GM18870 (cell line): ENCODE measurements around the gene PEX6.

Experiments used
- ATAC-seq: cut with Tn5 transposase; IDR thresholded peaks from one replicate; pipeline ENCODE4 v1.9.1; 2021; ENCODE audit warnings: moderate library complexity; ENCODE audit not compliant: unreplicated experiment

Gene PEX6, protein sequence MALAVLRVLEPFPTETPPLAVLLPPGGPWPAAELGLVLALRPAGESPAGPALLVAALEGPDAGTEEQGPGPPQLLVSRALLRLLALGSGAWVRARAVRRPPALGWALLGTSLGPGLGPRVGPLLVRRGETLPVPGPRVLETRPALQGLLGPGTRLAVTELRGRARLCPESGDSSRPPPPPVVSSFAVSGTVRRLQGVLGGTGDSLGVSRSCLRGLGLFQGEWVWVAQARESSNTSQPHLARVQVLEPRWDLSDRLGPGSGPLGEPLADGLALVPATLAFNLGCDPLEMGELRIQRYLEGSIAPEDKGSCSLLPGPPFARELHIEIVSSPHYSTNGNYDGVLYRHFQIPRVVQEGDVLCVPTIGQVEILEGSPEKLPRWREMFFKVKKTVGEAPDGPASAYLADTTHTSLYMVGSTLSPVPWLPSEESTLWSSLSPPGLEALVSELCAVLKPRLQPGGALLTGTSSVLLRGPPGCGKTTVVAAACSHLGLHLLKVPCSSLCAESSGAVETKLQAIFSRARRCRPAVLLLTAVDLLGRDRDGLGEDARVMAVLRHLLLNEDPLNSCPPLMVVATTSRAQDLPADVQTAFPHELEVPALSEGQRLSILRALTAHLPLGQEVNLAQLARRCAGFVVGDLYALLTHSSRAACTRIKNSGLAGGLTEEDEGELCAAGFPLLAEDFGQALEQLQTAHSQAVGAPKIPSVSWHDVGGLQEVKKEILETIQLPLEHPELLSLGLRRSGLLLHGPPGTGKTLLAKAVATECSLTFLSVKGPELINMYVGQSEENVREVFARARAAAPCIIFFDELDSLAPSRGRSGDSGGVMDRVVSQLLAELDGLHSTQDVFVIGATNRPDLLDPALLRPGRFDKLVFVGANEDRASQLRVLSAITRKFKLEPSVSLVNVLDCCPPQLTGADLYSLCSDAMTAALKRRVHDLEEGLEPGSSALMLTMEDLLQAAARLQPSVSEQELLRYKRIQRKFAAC

DNA sequence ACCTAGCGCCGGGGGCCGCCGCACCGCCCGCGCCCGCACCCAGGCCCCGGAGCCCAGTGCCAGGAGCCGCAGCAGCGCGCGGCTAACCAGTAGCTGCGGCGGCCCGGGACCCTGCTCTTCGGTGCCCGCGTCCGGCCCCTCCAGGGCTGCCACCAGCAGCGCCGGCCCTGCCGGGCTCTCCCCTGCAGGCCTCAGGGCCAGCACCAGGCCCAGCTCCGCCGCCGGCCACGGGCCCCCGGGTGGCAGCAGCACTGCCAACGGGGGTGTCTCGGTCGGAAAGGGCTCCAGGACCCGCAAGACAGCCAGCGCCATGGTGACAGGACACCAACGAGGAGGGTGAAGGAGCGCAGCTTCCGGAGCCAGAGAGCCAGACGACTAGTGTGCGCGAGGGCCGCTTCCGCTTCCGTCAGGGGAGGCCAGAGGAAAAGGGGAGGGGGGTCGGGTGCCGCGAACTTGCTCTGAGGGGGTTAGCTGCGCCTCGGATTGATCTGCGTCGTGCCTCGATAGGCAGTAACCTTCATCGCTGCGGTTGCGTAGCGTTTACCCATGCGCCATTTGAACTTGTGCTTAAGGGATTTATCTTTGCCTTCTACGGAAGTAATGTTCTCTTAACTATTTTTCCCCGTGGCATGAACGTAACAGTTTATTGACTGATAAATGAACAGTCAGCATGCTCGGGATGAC, at the start of gene PEX6:
Gene PEX6, minus strand, starts transcription at position 343 of the 684 bp plus-strand sequence. Its CDS starts 31 bp downstream, at position 312.
- no peak for ATAC-seq

DNA sequence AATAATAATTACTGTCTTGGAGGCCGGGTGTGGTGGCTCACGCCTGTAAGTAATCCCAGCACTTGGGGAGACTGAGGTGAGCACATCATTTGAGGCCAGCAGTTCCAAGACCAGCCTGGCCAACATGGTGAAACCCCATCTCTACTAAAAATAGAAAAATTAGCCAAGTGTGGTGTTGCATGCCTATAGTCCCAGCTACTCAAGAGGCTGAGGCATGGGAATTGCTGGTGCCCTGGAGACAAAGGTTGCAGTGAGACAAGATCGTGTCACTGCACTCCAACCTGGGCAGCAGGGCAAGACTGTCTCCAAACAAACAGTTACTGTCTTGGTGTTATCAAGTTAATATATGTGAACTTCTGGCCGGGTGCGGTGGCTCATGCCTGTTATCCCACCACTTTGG, 47.4 kb upstream of the PEX6 start:
- no peak for ATAC-seq

DNA sequence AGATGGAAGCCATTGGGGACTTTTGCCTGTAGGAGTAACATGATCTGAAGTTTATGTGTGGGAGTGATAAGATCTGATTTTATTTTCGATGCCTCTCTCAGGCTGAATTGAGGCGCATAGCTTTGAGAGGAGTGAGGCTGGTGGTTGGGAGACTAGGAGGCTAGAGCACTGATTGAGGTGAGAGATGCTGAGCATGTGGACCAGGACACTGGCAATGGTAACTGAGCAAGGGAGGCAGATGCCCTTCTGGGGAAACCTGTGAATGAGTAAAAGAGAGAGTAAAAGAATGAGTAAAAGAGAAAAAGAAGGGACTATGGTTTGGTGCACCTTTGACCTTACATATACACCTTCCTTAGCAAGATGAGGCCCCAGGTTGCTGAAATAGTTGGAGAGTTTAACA, 45.5 kb upstream of the PEX6 start:
- ATAC-seq = no peak

DNA sequence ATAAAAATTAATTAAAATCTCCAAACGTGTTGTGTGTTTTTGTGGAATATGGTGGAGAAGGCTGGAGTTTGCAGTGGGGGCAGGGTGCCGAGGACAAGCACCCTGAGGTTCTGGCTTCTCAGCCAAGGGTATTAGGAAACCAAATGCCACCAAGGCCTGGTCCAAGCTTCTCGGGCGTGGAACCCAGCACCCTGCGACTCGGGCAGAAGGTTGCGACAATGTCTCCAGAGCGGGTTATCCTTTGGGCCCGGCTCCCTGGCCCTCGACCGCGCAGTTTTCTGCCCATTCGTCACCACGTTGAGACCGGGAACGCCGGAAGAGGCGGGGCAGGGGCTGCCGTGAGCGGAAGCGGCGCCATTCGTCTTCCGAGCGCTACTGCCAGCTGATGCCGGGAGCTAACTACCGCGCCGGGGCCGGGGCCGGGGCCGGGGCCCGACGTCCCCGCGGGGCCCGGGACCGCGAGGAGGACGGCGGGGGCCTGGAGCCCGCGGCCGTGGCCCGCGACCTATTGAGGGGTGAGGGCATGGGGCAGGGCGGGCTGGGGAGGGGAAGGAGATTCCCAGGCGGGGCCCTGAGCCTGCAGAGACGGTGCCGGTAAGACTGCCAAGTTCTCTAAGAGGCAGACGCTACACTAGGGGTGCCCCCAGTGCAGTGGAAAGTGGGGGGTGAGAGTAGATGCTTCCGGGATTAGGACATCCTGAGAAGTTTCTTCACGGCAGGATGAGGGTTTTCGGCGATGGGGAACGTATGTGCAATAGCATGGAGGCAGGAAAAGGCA, 42.5 kb upstream of the PEX6 start, which contains the start of gene RRP36:
Gene RRP36, plus strand, starts transcription at position 354 of the 778 bp plus-strand sequence. Its CDS starts 32 bp downstream, at position 386.
- no peak for ATAC-seq

DNA sequence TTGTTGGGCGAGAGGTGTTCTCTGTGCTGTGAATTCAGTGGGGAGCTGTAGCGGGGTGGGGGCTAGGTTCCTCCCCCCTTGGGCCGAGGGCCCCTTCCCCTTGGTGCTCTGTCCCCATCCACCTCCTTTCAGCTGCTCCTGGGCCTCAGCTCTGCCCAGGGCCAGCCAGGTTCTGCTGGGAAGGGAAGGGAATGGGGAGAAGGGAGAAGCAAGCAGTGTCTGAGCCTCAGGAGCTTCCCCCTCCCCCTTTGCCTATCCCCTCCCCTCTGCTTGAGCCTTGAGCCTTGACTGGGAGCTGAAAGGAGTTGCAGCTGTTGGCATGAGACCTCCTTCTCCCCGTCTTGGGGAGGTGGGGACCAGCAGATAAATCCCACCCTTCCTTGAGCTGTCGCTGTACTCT, 41.9 kb upstream of the PEX6 start:
- no peak for ATAC-seq

DNA sequence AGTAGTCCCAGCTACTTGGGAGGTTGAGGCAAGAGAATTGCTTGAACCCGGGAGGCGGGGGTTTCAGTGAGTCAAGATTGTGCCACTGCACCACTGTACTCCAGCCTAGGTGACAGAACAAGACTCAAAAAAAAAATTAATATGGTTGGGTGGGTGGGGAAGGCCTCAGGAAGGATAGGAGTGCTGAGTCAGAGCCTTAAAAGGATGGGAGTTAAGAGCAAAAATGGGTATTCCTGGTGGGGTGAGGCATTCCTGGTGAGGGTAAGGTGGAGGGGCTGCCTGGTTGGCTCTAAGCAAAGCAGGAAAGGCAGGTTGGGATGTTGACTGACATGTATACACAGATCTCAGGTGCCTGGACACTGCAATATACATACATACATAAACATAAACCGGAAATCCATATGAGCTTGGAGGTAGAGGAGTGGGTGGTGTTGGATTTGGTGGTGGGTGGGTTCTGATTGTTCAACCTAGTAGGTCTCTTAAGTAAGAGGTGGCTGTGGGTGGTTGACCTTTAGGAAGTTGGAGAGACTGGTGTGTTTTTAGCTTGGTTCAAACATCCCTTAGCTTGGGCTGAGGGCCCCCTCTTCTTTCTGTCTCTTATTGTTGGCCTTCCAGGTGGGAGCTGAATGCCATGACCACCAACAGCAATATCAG, 41.2 kb upstream of the PEX6 start:
- no peak for ATAC-seq

DNA sequence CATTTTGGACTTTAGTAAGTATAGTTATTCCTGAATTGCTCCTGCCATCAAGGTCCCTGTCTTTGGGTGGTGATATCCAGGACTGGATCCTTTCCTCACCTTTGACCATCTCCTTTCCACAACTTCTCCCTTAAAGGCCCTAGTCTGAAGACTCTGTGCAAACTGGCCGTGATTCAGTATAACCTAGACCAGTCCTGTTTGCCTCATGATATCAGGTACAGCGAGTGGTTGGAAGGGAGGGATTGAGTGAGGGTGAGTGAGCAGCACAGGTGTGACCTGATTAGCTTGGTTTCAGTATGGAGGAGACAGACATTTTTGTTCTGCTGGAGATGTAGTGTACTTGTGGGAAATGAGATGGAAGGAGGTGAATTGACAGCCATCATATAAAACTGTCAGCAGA, 40.2 kb upstream of the PEX6 start:
- ATAC-seq = no peak

DNA sequence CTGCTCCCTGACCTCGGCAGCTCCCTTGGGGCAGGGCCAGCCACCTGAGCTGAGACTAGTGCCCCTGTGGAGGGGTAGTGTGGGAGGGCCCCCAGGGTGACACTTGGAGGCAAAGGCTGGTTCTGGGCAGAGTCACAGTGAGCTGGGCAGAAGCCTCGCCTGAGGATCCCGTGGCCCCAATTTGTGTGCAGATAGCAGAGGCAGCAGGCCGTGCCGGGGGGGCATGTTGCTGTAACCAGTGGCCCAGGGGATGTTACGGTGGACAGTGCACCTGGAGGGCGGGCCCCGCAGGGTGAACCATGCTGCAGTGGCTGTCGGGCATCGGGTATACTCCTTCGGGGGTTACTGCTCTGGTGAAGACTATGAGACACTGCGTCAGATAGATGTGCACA, 38.0 kb upstream of the PEX6 start:
- no peak for ATAC-seq

DNA sequence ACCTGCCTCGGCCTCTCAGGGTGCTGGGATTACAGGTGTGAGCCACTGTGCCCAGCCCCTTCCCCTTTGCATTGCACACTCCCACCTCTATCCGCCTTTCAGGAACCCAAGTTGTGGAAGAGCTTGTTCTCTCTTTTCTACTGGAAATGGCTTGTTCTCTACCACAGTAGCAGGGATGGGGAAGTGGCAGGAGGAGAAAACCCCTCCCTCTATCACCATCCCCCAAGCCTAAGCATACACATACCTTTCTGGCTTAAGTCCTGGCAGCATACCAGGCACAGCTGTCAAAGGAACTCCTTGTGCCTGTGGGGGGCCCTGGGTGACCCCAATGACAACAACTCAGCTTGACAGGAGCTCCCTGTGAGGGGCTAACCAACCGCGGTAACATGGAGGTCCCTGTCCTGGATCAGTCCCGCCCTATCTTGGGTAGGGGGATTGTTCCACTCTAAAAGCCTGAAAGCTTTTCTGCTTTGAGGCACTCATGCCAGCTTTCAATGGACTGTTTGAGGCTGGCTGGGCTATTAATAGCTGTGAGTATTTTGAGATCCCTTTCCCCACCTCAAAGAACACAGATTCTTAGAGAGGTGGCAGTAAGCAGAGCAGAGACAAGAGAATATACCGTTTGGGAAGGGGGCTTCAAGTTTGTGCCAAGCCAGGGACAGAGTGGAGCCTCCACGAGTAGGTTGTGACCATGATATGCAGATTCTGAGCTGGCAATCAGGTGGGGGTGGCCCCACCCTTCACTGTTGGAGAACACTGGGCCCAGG, 37.4 kb upstream of the PEX6 start:
- no peak for ATAC-seq

DNA sequence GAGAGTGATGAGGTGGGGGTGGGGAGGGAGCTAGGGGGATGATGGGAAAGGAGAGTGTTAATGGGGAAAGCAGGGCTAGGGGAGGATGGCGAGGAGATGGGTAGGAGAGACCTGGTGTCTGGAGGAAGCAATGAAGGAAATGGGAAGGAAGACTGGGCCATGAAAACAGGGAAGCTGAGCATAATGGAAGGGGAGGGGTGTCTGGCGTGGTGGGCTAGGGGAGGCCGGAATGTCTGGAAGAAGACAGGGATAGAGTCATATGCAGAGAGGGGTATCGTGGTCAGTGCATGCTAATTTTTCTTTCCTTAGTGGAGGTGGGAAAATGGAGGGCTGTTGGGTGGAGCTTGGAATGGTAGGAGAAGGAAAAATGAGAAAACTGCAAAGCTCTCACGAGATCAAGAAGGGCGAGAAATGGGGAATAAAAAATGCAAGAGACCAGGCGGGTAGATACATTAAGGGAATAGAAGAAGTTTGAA, 35.5 kb upstream of the PEX6 start:
- ATAC-seq = no peak

DNA sequence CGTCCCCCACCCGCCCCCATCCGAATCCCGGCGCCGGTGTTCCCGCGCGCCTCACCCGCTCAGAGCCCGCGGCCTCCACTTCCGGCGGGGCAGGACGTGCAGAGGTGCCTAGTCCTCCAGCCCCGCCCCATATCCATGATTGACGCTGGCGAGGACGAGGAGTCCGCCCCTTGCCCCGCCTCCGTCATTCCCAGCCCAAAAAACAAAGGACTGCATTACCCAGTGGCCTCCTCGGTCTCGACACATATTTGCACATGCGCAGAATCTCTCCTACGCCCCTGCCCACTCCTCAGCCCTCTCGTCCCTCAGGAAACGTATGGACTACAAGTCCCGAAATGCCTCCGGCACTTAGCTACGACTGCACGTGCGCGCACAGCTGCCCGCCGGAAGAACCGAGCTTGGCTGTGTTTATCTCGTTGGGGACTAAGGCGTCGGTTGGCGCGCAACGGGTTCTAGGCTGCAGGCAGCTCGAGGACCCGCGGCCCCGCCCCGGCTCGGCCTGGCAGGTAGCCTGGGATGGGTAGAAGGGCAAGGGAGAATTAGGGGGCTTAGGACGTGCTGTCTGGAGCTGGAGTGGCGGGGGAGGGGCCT, 35.0 kb upstream of the PEX6 start, which contains the start of the genes KLHDC3 and MEA1:
Gene KLHDC3, plus strand, starts transcription at position 407 of the 591 bp plus-strand sequence. CDS start 2,944 bp downstream, outside the sequence.
Gene MEA1, minus strand, starts transcription at position 104 of the 591 bp plus-strand sequence. CDS start 133 bp downstream, outside the sequence.
- ATAC-seq = peak; percentile 95

DNA sequence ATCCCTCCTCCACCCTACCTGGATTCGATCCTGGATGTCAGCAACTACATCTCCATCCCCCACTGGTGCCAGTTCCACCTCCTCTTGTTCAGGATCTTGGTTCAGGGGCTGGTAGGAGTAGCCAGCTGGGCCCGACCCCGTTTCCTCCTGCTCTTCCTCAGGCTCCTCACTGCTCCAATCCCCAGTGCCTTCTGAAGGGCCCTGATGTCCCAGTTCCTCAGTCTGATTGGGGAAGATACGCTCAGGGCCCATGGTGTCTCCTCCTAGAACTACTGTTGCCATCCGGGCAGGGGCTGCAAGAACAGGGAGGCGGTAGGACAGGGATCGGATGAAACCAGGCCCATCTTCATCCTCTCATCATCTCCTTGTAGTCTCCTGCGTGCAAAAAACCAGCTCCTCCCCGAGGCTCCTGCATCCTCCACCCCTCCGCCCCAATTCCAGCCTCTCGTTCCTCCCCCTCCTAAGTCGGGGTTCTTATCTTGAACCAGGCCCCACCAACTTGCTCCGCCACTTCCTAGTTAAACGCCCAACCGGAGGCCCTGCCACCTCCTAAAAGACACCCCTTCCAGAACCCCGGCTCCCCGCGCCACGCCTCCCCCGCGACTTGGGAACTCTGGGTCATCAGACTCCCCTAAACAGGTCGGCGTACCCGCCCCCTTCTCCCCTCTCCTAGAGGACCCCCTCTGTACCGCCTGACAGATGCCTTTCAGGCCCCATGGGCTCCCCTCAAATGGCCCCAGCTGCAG, 34.3 kb upstream of the PEX6 start:
- ATAC-seq = no peak

DNA sequence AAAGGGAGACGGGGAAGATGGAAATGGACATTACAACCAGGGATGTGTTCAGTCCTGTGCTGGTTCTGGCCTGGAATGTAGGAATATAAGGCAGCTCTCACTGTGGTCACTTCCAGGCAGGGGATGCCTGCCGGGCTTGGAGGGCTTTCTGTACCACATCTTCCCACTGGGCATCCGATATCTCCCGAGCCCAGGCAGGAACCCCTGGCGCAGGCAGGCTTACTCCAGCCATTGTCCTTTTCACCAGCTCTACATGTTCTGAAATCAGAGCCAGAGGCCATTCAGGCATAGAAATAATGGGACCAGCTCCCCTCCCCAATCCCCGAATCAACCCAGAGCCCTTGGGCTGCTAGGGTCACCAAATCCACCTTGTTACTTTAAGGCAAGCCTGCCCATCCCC, 33.4 kb upstream of the PEX6 start:
- no peak for ATAC-seq

DNA sequence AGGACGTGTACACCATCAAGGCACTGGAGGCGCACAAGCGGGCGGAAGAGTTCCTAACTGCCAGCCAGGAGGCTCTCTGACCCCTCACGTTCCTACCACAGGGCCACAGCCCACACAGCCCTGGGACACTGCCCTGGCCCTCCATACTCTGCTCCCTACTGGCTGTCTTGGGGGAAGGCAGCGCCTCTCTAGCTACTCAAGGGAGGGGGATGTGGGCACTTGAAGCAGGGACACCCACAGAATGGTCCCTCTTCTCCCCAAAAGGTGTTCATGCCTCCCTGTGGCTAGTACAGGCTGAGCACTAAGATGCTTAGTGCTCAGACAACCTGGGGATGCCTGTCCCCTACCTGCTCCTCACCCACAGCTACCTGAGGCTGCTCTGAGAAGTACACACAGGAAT, 32.2 kb upstream of the PEX6 start:
- ATAC-seq = no peak

DNA sequence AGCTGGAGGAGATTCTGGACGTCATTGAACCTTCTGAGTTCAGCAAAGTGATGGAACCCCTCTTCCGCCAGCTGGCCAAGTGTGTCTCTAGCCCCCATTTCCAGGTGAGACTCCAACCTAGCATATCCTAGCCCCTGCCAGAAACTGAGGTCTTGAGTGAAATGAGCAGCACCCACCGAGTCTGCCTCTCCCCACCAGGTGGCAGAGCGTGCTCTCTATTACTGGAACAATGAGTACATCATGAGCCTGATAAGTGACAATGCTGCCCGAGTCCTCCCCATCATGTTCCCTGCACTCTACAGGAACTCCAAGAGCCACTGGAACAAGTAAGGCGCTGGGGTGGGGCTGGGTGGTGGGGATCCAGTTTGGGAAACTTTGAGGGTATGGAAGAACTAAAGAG, 30.1 kb upstream of the PEX6 start:
- no peak for ATAC-seq

DNA sequence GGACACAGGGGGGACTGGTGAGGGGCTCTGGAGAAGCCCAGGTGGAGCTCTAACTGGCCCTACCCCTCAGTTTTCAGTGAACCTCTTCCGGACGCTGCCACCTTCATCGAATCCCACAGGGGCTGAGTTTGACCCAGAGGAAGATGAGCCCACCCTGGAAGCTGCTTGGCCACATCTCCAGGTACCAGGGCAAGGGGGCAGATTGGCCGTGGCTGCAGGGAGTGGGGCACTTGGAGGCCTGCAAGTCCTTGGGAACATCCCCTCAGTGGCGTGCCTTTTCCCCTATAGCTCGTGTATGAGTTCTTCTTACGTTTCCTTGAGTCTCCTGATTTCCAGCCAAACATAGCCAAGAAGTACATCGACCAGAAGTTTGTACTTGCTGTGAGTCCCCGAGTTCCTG, 28.1 kb upstream of the PEX6 start:
- ATAC-seq = no peak

DNA sequence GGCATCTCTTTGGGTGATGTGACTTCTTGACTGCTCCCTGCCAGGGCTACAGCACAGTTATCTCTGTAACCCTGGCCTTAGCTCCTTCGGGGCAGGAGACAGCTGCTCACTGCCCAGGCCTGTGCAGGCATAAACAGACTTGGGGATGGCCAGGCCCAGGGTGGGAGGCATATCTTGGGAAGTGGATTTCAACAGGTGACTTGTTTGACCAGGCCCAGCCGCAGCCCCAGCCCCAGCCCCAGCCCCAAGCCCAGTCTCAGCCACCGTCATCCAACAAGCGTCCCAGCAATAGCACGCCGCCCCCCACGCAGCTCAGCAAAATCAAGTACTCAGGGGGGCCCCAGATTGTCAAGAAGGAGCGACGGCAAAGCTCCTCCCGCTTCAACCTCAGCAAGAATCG, 27.3 kb upstream of the PEX6 start:
- no peak for ATAC-seq

DNA sequence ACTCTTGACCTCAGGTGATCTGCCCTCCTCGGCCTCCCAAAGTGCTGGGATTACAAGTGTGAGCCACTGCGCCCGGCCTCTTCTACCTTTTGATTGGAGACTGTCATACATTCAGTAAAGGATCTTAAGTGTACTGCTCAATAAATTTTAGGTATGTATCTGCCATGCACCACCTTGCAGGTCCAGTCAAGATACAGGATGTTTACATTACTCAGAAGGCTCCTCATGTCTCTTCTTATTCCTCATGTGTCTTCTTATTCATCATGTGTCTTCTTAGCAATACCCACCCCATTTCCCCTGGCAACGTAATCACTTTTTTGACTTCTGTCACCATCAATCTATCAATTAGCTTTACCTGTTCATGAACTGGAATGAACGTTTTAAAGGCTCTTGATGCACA, 26.9 kb upstream of the PEX6 start:
- no peak for ATAC-seq
